K562 (cell line): ENCODE measurements around the gene AKT2. TPM values are rescaled to one million over a fixed set of nuclear protein-coding genes. Genes with fewer than 3 reads are reported as not detected.

Experiments
- HNRNPUL1 ChIP-seq: fragments of 200-400 bp; formaldehyde crosslinking; IDR thresholded peaks from 2 replicates; pipeline ENCODE4 v1.6.1; 2017; ENCODE audit warnings: low read length
- KLF16 ChIP-seq: IDR thresholded peaks from 2 replicates; pipeline ENCODE4 v1.6.1; 2016; ENCODE audit warnings: antibody characterized with exemption
- MIER1 ChIP-seq: fragments of 450-650 bp; IDR thresholded peaks from 2 replicates; pipeline ENCODE4 v1.6.1; 2016; ENCODE audit warnings: antibody characterized with exemption, mild to moderate bottlenecking, low read depth
- PHB2 ChIP-seq: fragments of 450-650 bp; IDR thresholded peaks from 2 replicates; pipeline ENCODE4 v1.6.1; 2017; ENCODE audit warnings: low read depth
- TGIF2 ChIP-seq: sonication (generic); formaldehyde crosslinking; IDR thresholded peaks from 2 replicates; pipeline ENCODE4 v1.8.1; 2022; ENCODE audit warnings: mild to moderate bottlenecking, missing genetic modification reagents, moderate library complexity
- ZBTB17 ChIP-seq: fragments of 450-650 bp; formaldehyde crosslinking; IDR thresholded peaks from 2 replicates; pipeline ENCODE4 v1.4.0; 2020; ENCODE audit warnings: mild to moderate bottlenecking
- polyA plus RNA-seq, 8 experiments: library from polyadenylated mRNA; depleted of rRNA in 4 of 8; stranded (reverse) in 5 of 8; unstranded in 3 of 8; fragments of >200 nt; fragmentation: Nextera tagmentation in 2 of 8; fragmentation: Illumina TruSeq in 1 of 8; extraction: Ambion mirVana in 2 of 8; extraction: Trizol in 1 of 8; gene quantifications; 2 replicates each; pipeline versions ENCODE4 v1.2.1 to v1.2.3, GENCODE V29; 2011 to 2014; ENCODE audit warnings: inconsistent platforms in 1 of 8, missing spikeins in 1 of 8
- total RNA-seq, 7 experiments: library from RNA; depleted of rRNA in 6 of 7; stranded (reverse); fragments of >200 nt in 6 of 7; fragmentation: Illumina TruSeq in 2 of 7; extraction: Trizol in 2 of 7; gene quantifications; 2 replicates each; pipeline versions ENCODE4 v1.2.1 to v1.2.3, GENCODE V29; 2011 to 2021; ENCODE audit warnings: low replicate concordance in 1 of 7
- TF ChIP-seq, protein P1 (sequence below): sonication (generic); formaldehyde crosslinking; IDR thresholded peaks from 2 replicates; pipeline ENCODE4 v1.8.1; 2023; ENCODE audit warnings: mild to moderate bottlenecking, missing genetic modification reagents
- TF ChIP-seq, protein P2 (sequence below): IDR thresholded peaks from 2 replicates; pipeline ENCODE4 v1.6.1; 2011; ENCODE audit warnings: borderline replicate concordance, low read depth, mild to moderate bottlenecking, moderate library complexity, low read length; ENCODE audit not compliant: insufficient read depth, poor library complexity, severe bottlenecking
- TF ChIP-seq, protein P3 (sequence below), 2 experiments: fragments of 450-650 bp; formaldehyde crosslinking in 1 of 2; IDR thresholded peaks; 2 replicates each; pipeline versions ENCODE4 v1.4.0 to v1.6.1; 2014 to 2020; ENCODE audit warnings: mild to moderate bottlenecking in 2 of 2, borderline replicate concordance in 1 of 2, low read depth in 1 of 2

The AKT2 gene
- total and polyA plus RNA-seq, 9 of the 15 experiments (the other 6 are each of a cell fraction or from before 2014, with no cell fraction given): 1.1 to 132 (median 67.7) TPM

DNA sequence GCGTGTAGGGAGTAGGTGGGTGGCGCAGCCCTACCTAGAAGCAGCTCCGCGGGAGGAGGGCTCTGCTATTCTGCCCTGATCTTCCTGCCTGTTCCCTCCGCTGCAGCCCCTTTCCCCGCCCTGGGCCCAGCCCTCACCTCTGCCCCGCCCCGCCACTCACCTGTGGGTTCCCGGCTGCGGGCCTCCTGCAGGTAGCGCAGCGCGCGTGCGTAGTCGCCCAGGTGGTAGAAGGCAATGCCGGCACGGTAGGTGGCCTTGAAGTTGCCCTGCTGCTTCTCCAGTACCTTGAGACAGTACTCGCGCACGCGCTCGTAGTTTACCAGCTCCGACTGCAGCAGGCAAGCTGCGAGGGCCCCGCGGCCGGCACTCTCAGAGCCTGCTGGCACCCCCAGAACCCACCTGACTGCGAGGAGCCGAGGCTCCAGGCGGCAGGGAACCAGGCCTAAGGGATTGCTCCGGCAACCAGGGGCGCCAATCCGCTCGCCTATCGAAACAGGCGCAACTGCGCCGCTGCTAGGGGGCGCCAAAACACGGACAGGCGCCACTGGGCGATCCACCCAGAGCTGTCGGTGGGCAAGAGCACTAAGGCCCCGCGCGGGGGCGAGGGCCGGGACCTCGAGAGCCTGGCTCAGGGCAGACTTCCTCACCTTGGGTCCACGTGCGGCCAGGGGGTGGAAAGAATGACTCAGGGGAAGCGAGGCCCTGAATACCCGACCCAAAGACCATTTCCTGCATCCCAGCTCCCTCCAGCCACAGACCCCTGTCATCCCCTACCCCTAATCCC is 67.9 kb downstream of the AKT2 start (continued):
- TF ChIP-seq, protein P1, sequence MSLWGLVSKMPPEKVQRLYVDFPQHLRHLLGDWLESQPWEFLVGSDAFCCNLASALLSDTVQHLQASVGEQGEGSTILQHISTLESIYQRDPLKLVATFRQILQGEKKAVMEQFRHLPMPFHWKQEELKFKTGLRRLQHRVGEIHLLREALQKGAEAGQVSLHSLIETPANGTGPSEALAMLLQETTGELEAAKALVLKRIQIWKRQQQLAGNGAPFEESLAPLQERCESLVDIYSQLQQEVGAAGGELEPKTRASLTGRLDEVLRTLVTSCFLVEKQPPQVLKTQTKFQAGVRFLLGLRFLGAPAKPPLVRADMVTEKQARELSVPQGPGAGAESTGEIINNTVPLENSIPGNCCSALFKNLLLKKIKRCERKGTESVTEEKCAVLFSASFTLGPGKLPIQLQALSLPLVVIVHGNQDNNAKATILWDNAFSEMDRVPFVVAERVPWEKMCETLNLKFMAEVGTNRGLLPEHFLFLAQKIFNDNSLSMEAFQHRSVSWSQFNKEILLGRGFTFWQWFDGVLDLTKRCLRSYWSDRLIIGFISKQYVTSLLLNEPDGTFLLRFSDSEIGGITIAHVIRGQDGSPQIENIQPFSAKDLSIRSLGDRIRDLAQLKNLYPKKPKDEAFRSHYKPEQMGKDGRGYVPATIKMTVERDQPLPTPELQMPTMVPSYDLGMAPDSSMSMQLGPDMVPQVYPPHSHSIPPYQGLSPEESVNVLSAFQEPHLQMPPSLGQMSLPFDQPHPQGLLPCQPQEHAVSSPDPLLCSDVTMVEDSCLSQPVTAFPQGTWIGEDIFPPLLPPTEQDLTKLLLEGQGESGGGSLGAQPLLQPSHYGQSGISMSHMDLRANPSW (CRISPR knock-in tag): no peak
- TF ChIP-seq MIER1: peak; percentile 72; the same call in 1 of the 2 replicates
- no peak for TF ChIP-seq KLF16
- TF ChIP-seq ZBTB17 (CRISPR knock-in tag): no peak
- TF ChIP-seq HNRNPUL1: no peak
- TF ChIP-seq, protein P2, sequence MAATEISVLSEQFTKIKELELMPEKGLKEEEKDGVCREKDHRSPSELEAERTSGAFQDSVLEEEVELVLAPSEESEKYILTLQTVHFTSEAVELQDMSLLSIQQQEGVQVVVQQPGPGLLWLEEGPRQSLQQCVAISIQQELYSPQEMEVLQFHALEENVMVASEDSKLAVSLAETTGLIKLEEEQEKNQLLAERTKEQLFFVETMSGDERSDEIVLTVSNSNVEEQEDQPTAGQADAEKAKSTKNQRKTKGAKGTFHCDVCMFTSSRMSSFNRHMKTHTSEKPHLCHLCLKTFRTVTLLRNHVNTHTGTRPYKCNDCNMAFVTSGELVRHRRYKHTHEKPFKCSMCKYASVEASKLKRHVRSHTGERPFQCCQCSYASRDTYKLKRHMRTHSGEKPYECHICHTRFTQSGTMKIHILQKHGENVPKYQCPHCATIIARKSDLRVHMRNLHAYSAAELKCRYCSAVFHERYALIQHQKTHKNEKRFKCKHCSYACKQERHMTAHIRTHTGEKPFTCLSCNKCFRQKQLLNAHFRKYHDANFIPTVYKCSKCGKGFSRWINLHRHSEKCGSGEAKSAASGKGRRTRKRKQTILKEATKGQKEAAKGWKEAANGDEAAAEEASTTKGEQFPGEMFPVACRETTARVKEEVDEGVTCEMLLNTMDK: peak; percentile 94
- TF ChIP-seq PHB2: no peak
- TF ChIP-seq, protein P3, sequence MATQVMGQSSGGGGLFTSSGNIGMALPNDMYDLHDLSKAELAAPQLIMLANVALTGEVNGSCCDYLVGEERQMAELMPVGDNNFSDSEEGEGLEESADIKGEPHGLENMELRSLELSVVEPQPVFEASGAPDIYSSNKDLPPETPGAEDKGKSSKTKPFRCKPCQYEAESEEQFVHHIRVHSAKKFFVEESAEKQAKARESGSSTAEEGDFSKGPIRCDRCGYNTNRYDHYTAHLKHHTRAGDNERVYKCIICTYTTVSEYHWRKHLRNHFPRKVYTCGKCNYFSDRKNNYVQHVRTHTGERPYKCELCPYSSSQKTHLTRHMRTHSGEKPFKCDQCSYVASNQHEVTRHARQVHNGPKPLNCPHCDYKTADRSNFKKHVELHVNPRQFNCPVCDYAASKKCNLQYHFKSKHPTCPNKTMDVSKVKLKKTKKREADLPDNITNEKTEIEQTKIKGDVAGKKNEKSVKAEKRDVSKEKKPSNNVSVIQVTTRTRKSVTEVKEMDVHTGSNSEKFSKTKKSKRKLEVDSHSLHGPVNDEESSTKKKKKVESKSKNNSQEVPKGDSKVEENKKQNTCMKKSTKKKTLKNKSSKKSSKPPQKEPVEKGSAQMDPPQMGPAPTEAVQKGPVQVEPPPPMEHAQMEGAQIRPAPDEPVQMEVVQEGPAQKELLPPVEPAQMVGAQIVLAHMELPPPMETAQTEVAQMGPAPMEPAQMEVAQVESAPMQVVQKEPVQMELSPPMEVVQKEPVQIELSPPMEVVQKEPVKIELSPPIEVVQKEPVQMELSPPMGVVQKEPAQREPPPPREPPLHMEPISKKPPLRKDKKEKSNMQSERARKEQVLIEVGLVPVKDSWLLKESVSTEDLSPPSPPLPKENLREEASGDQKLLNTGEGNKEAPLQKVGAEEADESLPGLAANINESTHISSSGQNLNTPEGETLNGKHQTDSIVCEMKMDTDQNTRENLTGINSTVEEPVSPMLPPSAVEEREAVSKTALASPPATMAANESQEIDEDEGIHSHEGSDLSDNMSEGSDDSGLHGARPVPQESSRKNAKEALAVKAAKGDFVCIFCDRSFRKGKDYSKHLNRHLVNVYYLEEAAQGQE (IDR thresholded peaks at IDR 0.05; ENCODE audit: borderline replicate concordance): peak; percentile 66
- TF ChIP-seq, protein P3 (CRISPR knock-in tag; IDR thresholded peaks at IDR 0.05; ENCODE audit: low read depth): no peak
- TF ChIP-seq TGIF2 (CRISPR knock-in tag): no peak
